Adipocyte (in vitro differentiated cells): Measurements from ENCODE around the gene TMEFF1.
A peak's percentile ranks its signal among the peaks of the same experiment; 100 is the strongest.

ENCODE experiments used
- DNase-seq: peaks from one replicate; pipeline ENCODE4 v3.0.0-alpha.2; 2015; ENCODE audit warnings: low read depth
- H3K27me3 ChIP-seq: replicated peaks from 2 replicates; pipeline ENCODE4 v1.7.0; 2013; ENCODE audit warnings: mild to moderate bottlenecking, low read length, moderate library complexity; ENCODE audit not compliant: control insufficient read depth, insufficient read depth
- H3K36me3 ChIP-seq: 2 replicates; pipeline ENCODE4 v1.7.0; 2013; ENCODE audit warnings: low read length, mild to moderate bottlenecking, moderate library complexity; ENCODE audit not compliant: control insufficient read depth, insufficient read depth, severe bottlenecking
- H3K4me1 ChIP-seq: 2 replicates; pipeline ENCODE4 v1.7.0; 2013; ENCODE audit warnings: mild to moderate bottlenecking, low read length, moderate library complexity; ENCODE audit not compliant: control insufficient read depth, insufficient read depth
- H3K4me3 ChIP-seq: 2 replicates; pipeline ENCODE4 v1.7.0; 2013; ENCODE audit warnings: mild to moderate bottlenecking, low read length, moderate library complexity
- H3K9ac ChIP-seq: 2 replicates; pipeline ENCODE4 v1.7.0; 2013; ENCODE audit warnings: mild to moderate bottlenecking, low read length, moderate library complexity
- H3K9me3 ChIP-seq: 2 replicates; pipeline ENCODE4 v1.7.0; 2013; ENCODE audit warnings: mild to moderate bottlenecking, low read length, moderate library complexity; ENCODE audit not compliant: control insufficient read depth

Gene TMEFF1

GRCh38 chr9:100452894-100453293 lies 20.1 kb upstream of the TMEFF1 start:
- H3K4me1 ChIP-seq, result no peaks in the 10 kb centered on the region
- DNase-seq, result no peak
- H3K9ac ChIP-seq, result no peak overlapping the region
- H3K4me3 ChIP-seq, result no peak overlapping the region
- H3K36me3 ChIP-seq, result peaks cover 33% of the 10 kb centered on the region
- H3K9me3 ChIP-seq, result no peaks in the 10 kb centered on the region
- no peaks in the 10 kb centered on the region for H3K27me3 ChIP-seq

DNA sequence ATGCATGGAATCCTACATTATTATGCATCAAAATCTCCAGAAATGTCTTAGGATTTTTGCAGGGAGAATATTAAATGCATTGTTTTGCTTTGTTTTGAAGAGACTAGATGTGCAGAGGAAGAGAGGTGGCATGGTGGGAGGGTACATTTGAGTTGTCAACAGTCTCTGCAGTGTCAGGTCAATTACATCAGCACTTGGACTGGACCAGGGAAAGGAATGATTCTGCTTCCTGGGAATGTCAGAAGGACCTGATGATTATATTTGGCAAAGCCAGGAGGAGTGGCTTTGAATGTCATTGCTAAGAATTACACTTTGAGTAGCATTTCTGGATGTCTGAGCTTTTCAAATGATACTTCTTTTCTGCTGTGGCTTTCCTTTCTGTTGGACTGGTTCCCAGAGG lies 17.5 kb upstream of the TMEFF1 start:
- no peak overlapping the region for H3K9ac ChIP-seq
- H3K4me1 ChIP-seq, result no peaks in the 10 kb centered on the region
- no peaks in the 10 kb centered on the region for H3K27me3 ChIP-seq
- H3K36me3 ChIP-seq, result peaks cover 30% of the 10 kb centered on the region
- DNase-seq, result no peak
- H3K4me3 ChIP-seq, result no peak overlapping the region
- H3K9me3 ChIP-seq, result no peaks in the 10 kb centered on the region

DNA sequence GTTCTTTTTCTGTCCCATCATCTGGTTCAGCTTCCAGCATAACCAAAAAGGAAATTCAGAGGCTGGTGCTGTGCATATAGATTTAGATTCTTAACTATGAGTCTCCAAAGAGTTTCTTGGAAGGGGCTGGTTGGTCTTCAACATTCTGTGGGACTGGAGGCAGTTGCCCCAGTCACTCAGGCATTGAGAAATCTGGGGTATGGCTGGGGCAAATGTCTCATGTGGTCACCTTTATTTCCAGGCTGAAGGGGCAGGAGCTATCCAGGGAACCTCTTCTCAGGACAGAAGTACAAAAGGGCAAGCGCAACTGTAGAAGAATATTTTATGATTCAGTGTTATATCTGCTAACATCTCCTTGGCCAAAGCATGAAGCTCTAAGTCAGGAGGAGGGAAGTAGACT lies 15.4 kb upstream of the TMEFF1 start:
- no peaks in the 10 kb centered on the region for H3K4me1 ChIP-seq
- peaks cover 17% of the 10 kb centered on the region for H3K36me3 ChIP-seq
- DNase-seq, result no peak
- no peaks in the 10 kb centered on the region for H3K9me3 ChIP-seq
- no peak overlapping the region for H3K9ac ChIP-seq
- no peaks in the 10 kb centered on the region for H3K27me3 ChIP-seq
- H3K4me3 ChIP-seq, result no peak overlapping the region

GRCh38 chr9:100459963-100460362 lies 13.0 kb upstream of the TMEFF1 start:
- Histone ChIP-seq H3K9me3 (no peaks in the 10 kb centered on the region), H3K4me3 (no peak overlapping the region), H3K9ac (no peak overlapping the region), H3K36me3 (no peaks in the 10 kb centered on the region), H3K27me3 (no peaks in the 10 kb centered on the region), H3K4me1 (no peaks in the 10 kb centered on the region)
- no peak for DNase-seq

DNA sequence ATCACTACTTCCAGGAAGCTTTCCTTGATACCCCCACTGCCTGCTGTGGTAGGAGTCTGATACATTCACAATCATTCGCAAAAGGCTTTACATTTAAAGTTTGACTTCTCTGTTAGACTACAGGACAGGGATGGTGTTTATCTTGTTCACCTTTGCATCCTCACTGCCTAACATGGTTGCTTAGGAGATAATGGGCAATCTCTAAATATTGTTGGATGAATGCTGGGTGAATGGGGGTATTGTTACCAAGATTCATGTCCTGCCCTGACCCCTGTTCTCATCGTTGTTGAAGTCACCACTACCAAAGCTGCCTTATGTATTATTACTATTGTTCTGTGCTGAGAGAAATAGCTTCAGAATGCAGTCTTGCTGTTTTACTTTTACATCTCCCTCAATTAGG lies 7.7 kb upstream of the TMEFF1 start:
- H3K4me3 ChIP-seq, result no peak overlapping the region
- no peak overlapping the region for H3K9ac ChIP-seq
- no peak for DNase-seq
- H3K36me3 ChIP-seq, result no peaks in the 10 kb centered on the region
- H3K27me3 ChIP-seq, result no peaks in the 10 kb centered on the region
- H3K9me3 ChIP-seq, result no peaks in the 10 kb centered on the region
- H3K4me1 ChIP-seq, result peaks cover 16% of the 10 kb centered on the region

DNA sequence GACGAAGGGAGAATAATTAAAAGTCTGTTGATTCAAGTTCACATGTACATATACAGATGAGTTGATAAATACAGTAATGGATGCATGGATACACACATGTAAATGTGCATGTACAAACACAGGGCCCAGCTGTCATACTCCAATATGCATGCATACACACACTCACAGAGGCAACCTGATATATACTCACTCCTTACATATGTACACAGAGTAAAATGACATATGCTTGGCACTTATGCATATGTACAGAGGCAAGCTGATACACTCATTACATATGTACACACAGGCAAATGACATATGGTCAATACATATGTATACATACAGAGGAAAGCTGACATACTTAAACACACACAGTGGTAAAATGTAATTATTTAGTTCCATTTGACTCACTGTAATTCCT lies 7.2 kb upstream of the TMEFF1 start:
- Histone ChIP-seq H3K9ac (no peak overlapping the region), H3K4me3 (no peak overlapping the region), H3K4me1 (peaks cover 16% of the 10 kb centered on the region), H3K36me3 (no peaks in the 10 kb centered on the region), H3K27me3 (no peaks in the 10 kb centered on the region), H3K9me3 (no peaks in the 10 kb centered on the region)
- no peak for DNase-seq

GRCh38 chr9:100466171-100466828 lies 6.6 kb upstream of the TMEFF1 start:
- Histone ChIP-seq H3K9me3 (no peaks in the 10 kb centered on the region), H3K9ac (no peak overlapping the region), H3K4me3 (no peak overlapping the region), H3K4me1 (peaks cover 16% of the 10 kb centered on the region), H3K36me3 (no peaks in the 10 kb centered on the region), H3K27me3 (no peaks in the 10 kb centered on the region)
- no peak for DNase-seq

GRCh38 chr9:100466829-100467221 lies 6.1 kb upstream of the TMEFF1 start:
- no peaks in the 10 kb centered on the region for H3K27me3 ChIP-seq
- H3K36me3 ChIP-seq, result no peaks in the 10 kb centered on the region
- peaks cover 16% of the 10 kb centered on the region for H3K4me1 ChIP-seq
- no peak overlapping the region for H3K4me3 ChIP-seq
- DNase-seq, result no peak
- no peaks in the 10 kb centered on the region for H3K9me3 ChIP-seq
- H3K9ac ChIP-seq, result no peak overlapping the region

- no peaks in the 10 kb centered on the region for H3K27me3 ChIP-seq
- H3K4me1 ChIP-seq, result peaks cover 16% of the 10 kb centered on the region
- no peaks in the 10 kb centered on the region for H3K9me3 ChIP-seq
- no peak overlapping the region for H3K4me3 ChIP-seq
- no peaks in the 10 kb centered on the region for H3K36me3 ChIP-seq
- no peak overlapping the region for H3K9ac ChIP-seq
- no peak for DNase-seq
These were observed 4.9 kb upstream of the TMEFF1 start for GRCh38 chr9:100468041-100468440.

DNA sequence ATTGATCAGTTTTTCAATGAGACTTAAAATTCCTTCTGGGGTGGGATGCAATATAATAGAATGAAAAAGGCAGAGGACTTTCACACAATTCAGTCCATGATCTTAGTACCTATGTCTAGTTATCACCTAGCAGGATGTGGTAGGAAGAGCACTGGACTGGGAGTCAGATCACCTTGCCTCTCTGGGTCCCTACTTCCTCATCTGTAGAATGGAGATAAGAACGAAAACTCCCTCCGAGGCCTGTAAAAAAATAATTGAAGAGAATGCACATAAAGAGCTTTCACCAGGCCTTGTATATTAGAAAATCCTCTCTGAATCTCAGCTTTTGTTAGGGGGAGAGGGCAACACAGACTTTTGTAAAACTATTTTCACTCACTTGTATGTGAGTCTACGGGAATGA lies 681 bp upstream of the TMEFF1 start:
- no peak overlapping the region for H3K4me3 ChIP-seq
- no peaks in the 10 kb centered on the region for H3K9me3 ChIP-seq
- H3K27me3 ChIP-seq, result no peaks in the 10 kb centered on the region
- H3K4me1 ChIP-seq, result no peaks in the 10 kb centered on the region
- no peaks in the 10 kb centered on the region for H3K36me3 ChIP-seq
- DNase-seq, result no peak
- no peak overlapping the region for H3K9ac ChIP-seq

DNA sequence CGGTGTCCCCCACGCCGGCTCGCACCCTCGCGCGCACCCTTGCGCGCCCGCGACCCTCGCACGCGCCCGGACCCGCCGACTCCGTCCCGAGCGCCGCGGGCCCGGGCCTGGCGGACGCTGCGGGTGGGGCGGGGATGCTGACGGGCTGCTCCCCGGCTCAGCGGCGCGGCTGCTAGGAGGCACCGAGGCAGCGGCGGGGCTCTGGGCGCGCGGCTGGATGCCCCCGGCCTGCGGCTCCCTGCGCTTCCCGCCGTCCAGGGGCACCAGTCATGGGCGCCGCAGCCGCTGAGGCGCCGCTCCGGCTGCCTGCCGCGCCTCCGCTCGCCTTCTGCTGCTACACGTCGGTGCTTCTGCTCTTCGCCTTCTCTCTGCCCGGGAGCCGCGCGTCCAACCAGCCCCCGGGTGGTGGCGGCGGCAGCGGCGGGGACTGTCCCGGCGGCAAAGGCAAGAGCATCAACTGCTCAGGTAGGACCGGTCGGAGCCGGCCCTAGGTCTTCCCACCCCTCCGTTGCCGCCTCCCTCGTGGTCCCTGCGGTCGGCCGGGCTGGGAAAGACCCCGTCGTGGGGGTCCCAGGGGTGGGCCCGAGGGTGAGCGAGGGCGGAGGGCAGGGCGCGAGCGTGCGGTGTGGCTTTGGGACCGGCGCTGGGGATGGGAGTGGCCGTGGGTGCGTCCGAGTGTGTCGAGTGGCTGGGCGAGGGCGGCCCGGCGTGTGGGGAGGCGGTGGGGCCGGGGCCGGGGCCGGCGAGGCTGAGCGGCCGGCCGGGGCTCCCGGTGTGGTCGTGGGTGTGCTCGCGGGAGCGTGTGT lies 530 bp downstream of the TMEFF1 start:
- Histone ChIP-seq H3K4me3 (peak overlapping the region; percentile 83), H3K9me3 (no peaks in the 10 kb centered on the region), H3K9ac (peak overlapping the region; percentile 64), H3K27me3 (no peaks in the 10 kb centered on the region), H3K4me1 (no peaks in the 10 kb centered on the region), H3K36me3 (no peaks in the 10 kb centered on the region)
- DNase-seq, result peak; percentile 69
